ENCODE results near the gene COX7A2.

The COX7A2 gene

DNA sequence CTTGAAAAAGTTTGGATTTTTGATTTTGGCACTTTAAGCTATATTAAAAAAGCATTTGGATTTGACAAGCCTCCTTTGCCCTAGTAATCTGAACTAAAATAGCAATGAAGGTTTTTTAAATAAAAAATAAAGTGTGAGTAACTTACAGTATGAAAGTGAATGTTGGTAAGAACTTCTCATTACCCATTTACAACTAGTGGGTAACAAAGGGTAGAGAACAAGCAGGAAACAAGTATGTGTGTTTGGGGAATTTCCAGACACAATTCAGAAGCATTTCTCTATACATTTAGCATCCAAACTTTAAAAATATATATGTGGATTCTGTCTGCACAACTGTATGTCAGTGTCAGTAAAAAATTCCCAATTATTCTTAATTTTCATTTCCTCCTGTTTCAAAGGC is 38.1 kb upstream of the COX7A2 start:
- H3K36me3 ChIP-seq (ENCODE audit: control insufficient read depth, insufficient read depth, low read length): no peaks in the 10 kb centered on the region
- no peak overlapping the region for H3K27ac ChIP-seq (ENCODE audit: low read depth, low read length)
- H3K4me3 ChIP-seq (ENCODE audit: low read length): no peak overlapping the region
- peaks cover 7% of the 10 kb centered on the region for H3K4me1 ChIP-seq (ENCODE audit: control insufficient read depth, insufficient read depth, low read length)
- H3K9ac ChIP-seq (ENCODE audit: low read length): no peak overlapping the region
- no peaks in the 10 kb centered on the region for H3K27me3 ChIP-seq (ENCODE audit: control insufficient read depth, insufficient read depth, low read length)

DNA sequence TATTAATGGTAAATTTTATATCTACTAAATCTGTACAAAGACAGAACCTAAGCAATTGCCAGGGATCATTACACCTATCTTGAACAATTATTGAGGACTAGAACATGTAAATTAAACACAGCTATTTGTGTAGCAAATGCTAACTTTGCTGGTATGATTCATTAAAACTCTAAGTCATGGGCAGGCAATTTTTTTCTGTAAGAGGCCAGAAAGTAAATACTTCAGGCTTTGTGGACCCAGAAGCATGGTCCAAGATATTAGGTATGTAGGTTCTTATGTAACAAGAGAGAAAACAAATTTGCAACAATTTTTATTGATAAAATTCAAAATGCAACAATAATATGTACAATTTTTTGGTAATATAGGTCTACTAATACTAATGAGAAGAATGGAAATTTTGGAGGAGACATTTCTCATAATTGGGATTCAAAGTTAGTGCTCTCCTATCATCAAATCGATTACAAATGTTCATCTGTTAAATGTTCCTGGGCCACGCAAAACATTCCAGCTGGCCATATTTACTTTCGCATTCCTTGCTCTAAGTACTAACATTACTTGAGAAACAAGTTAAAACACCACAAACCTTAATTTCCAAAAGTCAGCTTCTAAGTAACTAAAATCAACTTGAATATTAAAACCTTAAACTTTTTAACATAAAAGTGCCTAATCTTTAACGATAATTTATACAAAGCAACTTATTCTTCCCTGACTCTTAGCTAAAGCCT is 36.7 kb upstream of the COX7A2 start:
- H3K27ac ChIP-seq (ENCODE audit: low read depth, low read length): no peak overlapping the region
- H3K9ac ChIP-seq (ENCODE audit: low read length): no peak overlapping the region
- H3K4me1 ChIP-seq (ENCODE audit: control insufficient read depth, insufficient read depth, low read length): peaks cover 4% of the 10 kb centered on the region
- no peaks in the 10 kb centered on the region for H3K27me3 ChIP-seq (ENCODE audit: control insufficient read depth, insufficient read depth, low read length)
- no peak overlapping the region for H3K4me3 ChIP-seq (ENCODE audit: low read length)
- no peaks in the 10 kb centered on the region for H3K36me3 ChIP-seq (ENCODE audit: control insufficient read depth, insufficient read depth, low read length)

- Histone ChIP-seq H3K9ac (ENCODE audit: low read length) (no peak overlapping the region), H3K27me3 (ENCODE audit: control insufficient read depth, insufficient read depth, low read length) (no peaks in the 10 kb centered on the region), H3K4me3 (ENCODE audit: low read length) (no peak overlapping the region), H3K27ac (ENCODE audit: low read depth, low read length) (no peak overlapping the region), H3K4me1 (ENCODE audit: control insufficient read depth, insufficient read depth, low read length) (peaks cover 4% of the 10 kb centered on the region), H3K36me3 (ENCODE audit: control insufficient read depth, insufficient read depth, low read length) (no peaks in the 10 kb centered on the region)
Measured at GRCh38 chr6:75279418-75279817, 35.8 kb upstream of the COX7A2 start.

- H3K36me3 ChIP-seq (ENCODE audit: control insufficient read depth, insufficient read depth, low read length): no peaks in the 10 kb centered on the region
- no peak overlapping the region for H3K4me3 ChIP-seq (ENCODE audit: low read length)
- no peaks in the 10 kb centered on the region for H3K27me3 ChIP-seq (ENCODE audit: control insufficient read depth, insufficient read depth, low read length)
- no peak overlapping the region for H3K9ac ChIP-seq (ENCODE audit: low read length)
- peaks cover 4% of the 10 kb centered on the region for H3K4me1 ChIP-seq (ENCODE audit: control insufficient read depth, insufficient read depth, low read length)
- H3K27ac ChIP-seq (ENCODE audit: low read depth, low read length): no peak overlapping the region
Measured at GRCh38 chr6:75278474-75279077, 35.0 kb upstream of the COX7A2 start.

GRCh38 chr6:75275067-75275466 is 31.5 kb upstream of the COX7A2 start:
- Histone ChIP-seq H3K27me3 (ENCODE audit: control insufficient read depth, insufficient read depth, low read length) (no peaks in the 10 kb centered on the region), H3K36me3 (ENCODE audit: control insufficient read depth, insufficient read depth, low read length) (no peaks in the 10 kb centered on the region), H3K27ac (ENCODE audit: low read depth, low read length) (no peak overlapping the region), H3K9ac (ENCODE audit: low read length) (no peak overlapping the region), H3K4me3 (ENCODE audit: low read length) (no peak overlapping the region), H3K4me1 (ENCODE audit: control insufficient read depth, insufficient read depth, low read length) (peaks cover 7% of the 10 kb centered on the region)

DNA sequence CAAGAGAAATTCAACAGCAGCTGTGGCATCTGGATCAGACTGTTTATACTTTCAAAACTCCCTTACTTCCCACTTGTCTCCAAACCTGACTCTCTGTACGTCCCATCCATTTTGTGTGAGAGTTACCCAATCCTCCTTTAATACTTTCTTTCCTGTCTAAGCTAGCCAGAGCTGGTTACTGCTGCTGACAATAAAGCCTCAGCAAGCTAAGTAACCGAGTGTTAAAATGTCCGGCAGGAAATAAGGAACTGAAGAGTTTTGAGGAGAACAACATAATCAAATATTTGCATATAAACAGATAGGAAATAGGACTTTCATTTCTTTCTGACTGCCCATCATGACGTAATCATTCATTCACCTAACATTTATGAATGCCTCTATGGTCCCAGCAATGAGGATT is 29.4 kb upstream of the COX7A2 start:
- H3K4me1 ChIP-seq (ENCODE audit: control insufficient read depth, insufficient read depth, low read length): peaks cover 7% of the 10 kb centered on the region
- no peak overlapping the region for H3K4me3 ChIP-seq (ENCODE audit: low read length)
- H3K9ac ChIP-seq (ENCODE audit: low read length): no peak overlapping the region
- no peaks in the 10 kb centered on the region for H3K36me3 ChIP-seq (ENCODE audit: control insufficient read depth, insufficient read depth, low read length)
- peak overlapping the region; percentile 42 for H3K27ac ChIP-seq (ENCODE audit: low read depth, low read length)
- no peaks in the 10 kb centered on the region for H3K27me3 ChIP-seq (ENCODE audit: control insufficient read depth, insufficient read depth, low read length)

DNA sequence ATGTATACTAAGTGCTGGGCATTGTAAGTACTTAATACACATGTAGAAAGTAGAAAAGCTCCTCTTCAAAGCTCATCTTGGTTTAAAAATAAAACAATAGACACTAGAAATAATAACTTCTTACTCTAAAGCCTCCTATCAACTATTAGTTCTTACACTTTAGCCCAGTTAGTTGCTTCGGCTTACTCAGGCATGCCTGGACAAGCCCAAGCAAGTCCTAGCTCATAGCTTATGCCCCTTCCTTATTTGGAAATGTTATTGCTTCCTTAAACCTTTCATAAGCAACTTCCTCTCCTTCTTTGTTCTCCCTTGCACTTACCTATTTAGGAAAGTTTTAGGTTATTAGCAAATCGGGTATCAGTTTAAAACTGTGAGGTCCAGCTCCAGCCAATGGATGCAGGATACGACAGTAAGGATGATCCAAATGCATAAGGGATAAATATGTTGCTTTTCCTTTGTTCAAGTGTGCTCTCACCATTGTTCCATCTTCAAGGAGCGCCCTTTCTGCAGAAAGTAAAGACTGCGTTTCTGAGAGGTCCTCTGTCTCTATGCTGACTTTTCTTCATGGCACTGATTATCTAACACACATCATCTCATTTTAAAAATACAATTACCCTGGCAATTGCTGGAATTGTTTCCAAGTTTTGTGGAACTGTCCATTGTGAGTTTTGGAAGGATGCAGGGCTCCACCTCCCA is 28.7 kb upstream of the COX7A2 start:
- Histone ChIP-seq H3K4me3 (ENCODE audit: low read length) (no peak overlapping the region), H3K27me3 (ENCODE audit: control insufficient read depth, insufficient read depth, low read length) (no peaks in the 10 kb centered on the region), H3K4me1 (ENCODE audit: control insufficient read depth, insufficient read depth, low read length) (peaks cover 7% of the 10 kb centered on the region), H3K27ac (ENCODE audit: low read depth, low read length) (peak overlapping the region; percentile 42), H3K9ac (ENCODE audit: low read length) (no peak overlapping the region), H3K36me3 (ENCODE audit: control insufficient read depth, insufficient read depth, low read length) (no peaks in the 10 kb centered on the region)

DNA sequence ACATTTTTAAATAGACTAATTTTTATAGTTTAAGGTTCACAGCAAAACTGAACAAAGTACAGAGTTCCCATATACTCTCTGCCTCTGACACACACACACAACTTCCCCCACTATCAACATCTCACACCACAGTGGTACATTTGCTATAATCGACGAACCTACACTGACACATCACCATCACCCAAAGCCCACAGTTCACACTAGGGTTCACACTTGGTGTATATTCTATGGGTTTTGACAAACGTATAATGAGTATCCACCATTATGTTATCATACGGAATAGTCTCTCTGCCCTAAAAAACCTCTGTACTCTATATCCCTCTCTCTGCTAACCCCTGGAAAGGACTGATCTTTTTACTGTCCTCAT is 25.4 kb upstream of the COX7A2 start:
- no peaks in the 10 kb centered on the region for H3K36me3 ChIP-seq (ENCODE audit: control insufficient read depth, insufficient read depth, low read length)
- H3K27me3 ChIP-seq (ENCODE audit: control insufficient read depth, insufficient read depth, low read length): no peaks in the 10 kb centered on the region
- H3K27ac ChIP-seq (ENCODE audit: low read depth, low read length): no peak overlapping the region
- peaks cover 7% of the 10 kb centered on the region for H3K4me1 ChIP-seq (ENCODE audit: control insufficient read depth, insufficient read depth, low read length)
- H3K9ac ChIP-seq (ENCODE audit: low read length): no peak overlapping the region
- no peak overlapping the region for H3K4me3 ChIP-seq (ENCODE audit: low read length)

- H3K4me3 ChIP-seq (ENCODE audit: low read length): no peak overlapping the region
- H3K27ac ChIP-seq (ENCODE audit: low read depth, low read length): no peak overlapping the region
- peaks cover 7% of the 10 kb centered on the region for H3K4me1 ChIP-seq (ENCODE audit: control insufficient read depth, insufficient read depth, low read length)
- no peak overlapping the region for H3K9ac ChIP-seq (ENCODE audit: low read length)
- no peaks in the 10 kb centered on the region for H3K36me3 ChIP-seq (ENCODE audit: control insufficient read depth, insufficient read depth, low read length)
- no peaks in the 10 kb centered on the region for H3K27me3 ChIP-seq (ENCODE audit: control insufficient read depth, insufficient read depth, low read length)
Measured at GRCh38 chr6:75268121-75268987, 24.8 kb upstream of the COX7A2 start.

GRCh38 chr6:75267461-75267860 is 23.9 kb upstream of the COX7A2 start:
- no peak overlapping the region for H3K27ac ChIP-seq (ENCODE audit: low read depth, low read length)
- H3K27me3 ChIP-seq (ENCODE audit: control insufficient read depth, insufficient read depth, low read length): no peaks in the 10 kb centered on the region
- H3K36me3 ChIP-seq (ENCODE audit: control insufficient read depth, insufficient read depth, low read length): no peaks in the 10 kb centered on the region
- peaks cover 7% of the 10 kb centered on the region for H3K4me1 ChIP-seq (ENCODE audit: control insufficient read depth, insufficient read depth, low read length)
- H3K4me3 ChIP-seq (ENCODE audit: low read length): no peak overlapping the region
- H3K9ac ChIP-seq (ENCODE audit: low read length): no peak overlapping the region

GRCh38 chr6:75266716-75267291 is 23.2 kb upstream of the COX7A2 start:
- no peak overlapping the region for H3K9ac ChIP-seq (ENCODE audit: low read length)
- H3K27ac ChIP-seq (ENCODE audit: low read depth, low read length): no peak overlapping the region
- peaks cover 3% of the 10 kb centered on the region for H3K4me1 ChIP-seq (ENCODE audit: control insufficient read depth, insufficient read depth, low read length)
- H3K27me3 ChIP-seq (ENCODE audit: control insufficient read depth, insufficient read depth, low read length): no peaks in the 10 kb centered on the region
- peaks cover 2% of the 10 kb centered on the region for H3K36me3 ChIP-seq (ENCODE audit: control insufficient read depth, insufficient read depth, low read length)
- H3K4me3 ChIP-seq (ENCODE audit: low read length): no peak overlapping the region

GRCh38 chr6:75263401-75263750 is 19.8 kb upstream of the COX7A2 start:
- Histone ChIP-seq H3K4me3 (ENCODE audit: low read length) (no peak overlapping the region), H3K36me3 (ENCODE audit: control insufficient read depth, insufficient read depth, low read length) (peaks cover 7% of the 10 kb centered on the region)

More at GRCh38 chr6:75263401-75263750, 19.8 kb upstream of the COX7A2 start:
- Histone ChIP-seq H3K27ac (ENCODE audit: low read depth, low read length) (no peak overlapping the region), H3K27me3 (ENCODE audit: control insufficient read depth, insufficient read depth, low read length) (no peaks in the 10 kb centered on the region), H3K4me1 (ENCODE audit: control insufficient read depth, insufficient read depth, low read length) (no peaks in the 10 kb centered on the region), H3K9ac (ENCODE audit: low read length) (no peak overlapping the region)
